Endothelial cell of umbilical vein (primary cell): Measurements from ENCODE around the gene NDUFAF2.

ENCODE experiments used
- EZH2 ChIP-seq: IDR thresholded peaks from 2 replicates; pipeline ENCODE4 v1.6.1; 2012; ENCODE audit warnings: borderline replicate concordance, low read depth, mild to moderate bottlenecking, moderate library complexity, low read length, inconsistent platforms; ENCODE audit not compliant: severe bottlenecking
- FOS ChIP-seq: IDR thresholded peaks from 2 replicates; pipeline ENCODE4 v1.6.1; 2011; ENCODE audit warnings: mild to moderate bottlenecking, low read length, moderate library complexity, borderline replicate concordance; ENCODE audit not compliant: insufficient read depth
- POLR2A ChIP-seq: IDR thresholded peaks from 2 replicates; pipeline ENCODE4 v1.6.1; 2012; ENCODE audit warnings: low read depth, mild to moderate bottlenecking, control low read depth, low read length
- POLR2AphosphoS5 ChIP-seq: IDR thresholded peaks from 2 replicates; pipeline ENCODE4 v1.6.1; 2012; ENCODE audit warnings: low read depth, mild to moderate bottlenecking, control low read depth, low read length, moderate library complexity; ENCODE audit not compliant: insufficient read depth
- TF ChIP-seq, protein P1 (sequence below), 2 donors: IDR thresholded peaks; 1 replicate in 1 of 2; 2 replicates in 1 of 2; pipeline ENCODE4 v1.5.1; 2011; ENCODE audit warnings: low read length in 2 of 2, mild to moderate bottlenecking in 2 of 2, moderate library complexity in 2 of 2, control low read depth in 1 of 2, inconsistent platforms in 1 of 2, low read depth in 1 of 2; ENCODE audit not compliant: insufficient read depth in 1 of 2; ENCODE audit errors: extremely low read depth in 1 of 2

DNA sequence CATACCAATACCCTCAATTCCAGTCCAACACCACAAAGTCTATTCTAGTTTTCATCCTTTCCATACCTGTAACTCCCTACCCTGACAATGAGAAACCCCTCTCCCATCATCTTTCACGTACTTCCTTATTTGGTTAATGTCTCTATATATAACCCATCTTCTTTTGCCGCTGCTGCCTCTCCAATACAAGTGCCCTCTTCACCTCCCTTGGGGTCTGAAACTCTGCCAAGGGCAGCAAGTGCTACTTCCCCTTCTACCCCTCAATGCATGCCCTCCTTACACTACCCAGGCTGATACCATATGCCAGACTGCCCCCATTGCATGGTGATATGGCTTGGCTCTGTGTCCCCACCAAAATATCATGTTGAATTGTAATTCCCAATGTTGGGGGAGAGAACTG is 241.6 kb downstream of the NDUFAF2 start:
- TF ChIP-seq POLR2AphosphoS5, result no peak
- no peak for TF ChIP-seq FOS
- TF ChIP-seq, protein P1, sequence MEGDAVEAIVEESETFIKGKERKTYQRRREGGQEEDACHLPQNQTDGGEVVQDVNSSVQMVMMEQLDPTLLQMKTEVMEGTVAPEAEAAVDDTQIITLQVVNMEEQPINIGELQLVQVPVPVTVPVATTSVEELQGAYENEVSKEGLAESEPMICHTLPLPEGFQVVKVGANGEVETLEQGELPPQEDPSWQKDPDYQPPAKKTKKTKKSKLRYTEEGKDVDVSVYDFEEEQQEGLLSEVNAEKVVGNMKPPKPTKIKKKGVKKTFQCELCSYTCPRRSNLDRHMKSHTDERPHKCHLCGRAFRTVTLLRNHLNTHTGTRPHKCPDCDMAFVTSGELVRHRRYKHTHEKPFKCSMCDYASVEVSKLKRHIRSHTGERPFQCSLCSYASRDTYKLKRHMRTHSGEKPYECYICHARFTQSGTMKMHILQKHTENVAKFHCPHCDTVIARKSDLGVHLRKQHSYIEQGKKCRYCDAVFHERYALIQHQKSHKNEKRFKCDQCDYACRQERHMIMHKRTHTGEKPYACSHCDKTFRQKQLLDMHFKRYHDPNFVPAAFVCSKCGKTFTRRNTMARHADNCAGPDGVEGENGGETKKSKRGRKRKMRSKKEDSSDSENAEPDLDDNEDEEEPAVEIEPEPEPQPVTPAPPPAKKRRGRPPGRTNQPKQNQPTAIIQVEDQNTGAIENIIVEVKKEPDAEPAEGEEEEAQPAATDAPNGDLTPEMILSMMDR (IDR thresholded peaks at IDR 0.05; ENCODE audit: extremely low read depth in 1 of 2, insufficient read depth in 1 of 2, low read depth in 1 of 2, low read length in 2 of 2), result no peak
- no peak for TF ChIP-seq EZH2
- TF ChIP-seq POLR2A, result no peak
